Activated naive CD4-positive, alpha-beta T cell treated with anti-CD3 and anti-CD28 coated beads, Interleukin-2, amount 50 U/mL, for 24 hours (primary cell): ENCODE results near the gene AASDH.

Source experiments
- H3K27ac Mint-ChIP-seq: one replicate; pipeline ENCODE4 v1.8.0; 2021; ENCODE audit warnings: mild to moderate bottlenecking, mixed read lengths
- H3K27me3 Mint-ChIP-seq: one replicate; pipeline ENCODE4 v1.8.0; 2021; ENCODE audit warnings: mixed read lengths
- H3K36me3 Mint-ChIP-seq: one replicate; pipeline ENCODE4 v1.8.0; 2021; ENCODE audit warnings: mixed read lengths
- H3K4me1 Mint-ChIP-seq: one replicate; pipeline ENCODE4 v1.8.0; 2021; ENCODE audit warnings: mixed read lengths
- H3K4me3 Mint-ChIP-seq: one replicate; pipeline ENCODE4 v1.8.0; 2021; ENCODE audit warnings: mild to moderate bottlenecking, mixed read lengths
- H3K9me3 Mint-ChIP-seq: one replicate; pipeline ENCODE4 v1.8.0; 2021; ENCODE audit warnings: mixed read lengths

AASDH gene

GRCh38 chr4:56314207-56314915, 72.9 kb downstream of the AASDH start:
- Mint-ChIP-seq H3K36me3 (no peaks in the 10 kb centered on the region), H3K4me3 (no peak overlapping the region), H3K4me1 (no peaks in the 10 kb centered on the region), H3K27me3 (no peaks in the 10 kb centered on the region), H3K27ac (no peak overlapping the region), H3K9me3 (no peaks in the 10 kb centered on the region)

- no peak overlapping the region for H3K27ac Mint-ChIP-seq
- H3K4me1 Mint-ChIP-seq, result no peaks in the 10 kb centered on the region
- H3K4me3 Mint-ChIP-seq, result no peak overlapping the region
- H3K9me3 Mint-ChIP-seq, result no peaks in the 10 kb centered on the region
- no peaks in the 10 kb centered on the region for H3K27me3 Mint-ChIP-seq
- H3K36me3 Mint-ChIP-seq, result no peaks in the 10 kb centered on the region
Observed at GRCh38 chr4:56313132-56313531, 74.2 kb downstream of the AASDH start.

- Mint-ChIP-seq H3K4me3 (no peak overlapping the region), H3K4me1 (no peaks in the 10 kb centered on the region), H3K27ac (no peak overlapping the region), H3K36me3 (no peaks in the 10 kb centered on the region), H3K27me3 (no peaks in the 10 kb centered on the region), H3K9me3 (no peaks in the 10 kb centered on the region)
Observed at GRCh38 chr4:56311299-56311975, 75.9 kb downstream of the AASDH start.

GRCh38 chr4:56310401-56311125, 76.7 kb downstream of the AASDH start:
- Mint-ChIP-seq H3K4me3 (no peak overlapping the region), H3K4me1 (no peaks in the 10 kb centered on the region), H3K36me3 (no peaks in the 10 kb centered on the region), H3K27ac (peak overlapping the region; percentile 69), H3K9me3 (no peaks in the 10 kb centered on the region), H3K27me3 (no peaks in the 10 kb centered on the region)

- H3K4me1 Mint-ChIP-seq, result no peaks in the 10 kb centered on the region
- H3K36me3 Mint-ChIP-seq, result no peaks in the 10 kb centered on the region
- no peak overlapping the region for H3K4me3 Mint-ChIP-seq
- H3K9me3 Mint-ChIP-seq, result no peaks in the 10 kb centered on the region
- H3K27me3 Mint-ChIP-seq, result no peaks in the 10 kb centered on the region
- H3K27ac Mint-ChIP-seq, result no peak overlapping the region
Observed at GRCh38 chr4:56308384-56308783, 78.9 kb downstream of the AASDH start.

GRCh38 chr4:56307423-56307822, 79.9 kb downstream of the AASDH start:
- Mint-ChIP-seq H3K36me3 (no peaks in the 10 kb centered on the region), H3K27ac (no peak overlapping the region), H3K4me1 (no peaks in the 10 kb centered on the region), H3K27me3 (peaks cover 2% of the 10 kb centered on the region), H3K4me3 (no peak overlapping the region), H3K9me3 (no peaks in the 10 kb centered on the region)

- H3K27me3 Mint-ChIP-seq, result peaks cover 2% of the 10 kb centered on the region
- H3K9me3 Mint-ChIP-seq, result no peaks in the 10 kb centered on the region
- H3K4me1 Mint-ChIP-seq, result peaks cover 12% of the 10 kb centered on the region
- no peak overlapping the region for H3K27ac Mint-ChIP-seq
- no peaks in the 10 kb centered on the region for H3K36me3 Mint-ChIP-seq
- H3K4me3 Mint-ChIP-seq, result no peak overlapping the region
Observed at GRCh38 chr4:56305390-56305789, 81.9 kb downstream of the AASDH start.

GRCh38 chr4:56303921-56304320, 83.4 kb downstream of the AASDH start:
- Mint-ChIP-seq H3K27me3 (peaks cover 2% of the 10 kb centered on the region), H3K27ac (no peak overlapping the region), H3K4me3 (no peak overlapping the region), H3K9me3 (no peaks in the 10 kb centered on the region), H3K36me3 (no peaks in the 10 kb centered on the region), H3K4me1 (peaks cover 12% of the 10 kb centered on the region)

GRCh38 chr4:56302760-56303159, 84.5 kb downstream of the AASDH start:
- Mint-ChIP-seq H3K4me3 (no peak overlapping the region), H3K9me3 (no peaks in the 10 kb centered on the region), H3K4me1 (peaks cover 12% of the 10 kb centered on the region), H3K36me3 (no peaks in the 10 kb centered on the region), H3K27ac (no peak overlapping the region), H3K27me3 (peaks cover 2% of the 10 kb centered on the region)

- Mint-ChIP-seq H3K9me3 (no peaks in the 10 kb centered on the region), H3K4me1 (peaks cover 12% of the 10 kb centered on the region), H3K36me3 (no peaks in the 10 kb centered on the region), H3K27me3 (peaks cover 2% of the 10 kb centered on the region), H3K27ac (no peak overlapping the region), H3K4me3 (no peak overlapping the region)
Observed at GRCh38 chr4:56301997-56302496, 85.2 kb downstream of the AASDH start.

GRCh38 chr4:56301181-56301996, 85.9 kb downstream of the AASDH start:
- H3K36me3 Mint-ChIP-seq, result no peaks in the 10 kb centered on the region
- H3K27me3 Mint-ChIP-seq, result peaks cover 2% of the 10 kb centered on the region
- no peaks in the 10 kb centered on the region for H3K9me3 Mint-ChIP-seq
- H3K4me3 Mint-ChIP-seq, result peak overlapping the region; percentile 80
- H3K4me1 Mint-ChIP-seq, result peaks cover 12% of the 10 kb centered on the region
- no peak overlapping the region for H3K27ac Mint-ChIP-seq

GRCh38 chr4:56298236-56298635, 89.1 kb downstream of the AASDH start:
- peaks cover 1% of the 10 kb centered on the region for H3K36me3 Mint-ChIP-seq
- no peak overlapping the region for H3K4me3 Mint-ChIP-seq
- H3K4me1 Mint-ChIP-seq, result peaks cover 12% of the 10 kb centered on the region
- no peak overlapping the region for H3K27ac Mint-ChIP-seq
- peaks cover 2% of the 10 kb centered on the region for H3K27me3 Mint-ChIP-seq
- peaks cover under 1% of the 10 kb centered on the region for H3K9me3 Mint-ChIP-seq

- Mint-ChIP-seq H3K36me3 (peaks cover 5% of the 10 kb centered on the region), H3K27me3 (peaks cover under 1% of the 10 kb centered on the region), H3K4me3 (no peak overlapping the region), H3K9me3 (peaks cover 5% of the 10 kb centered on the region), H3K27ac (no peak overlapping the region), H3K4me1 (peaks cover 12% of the 10 kb centered on the region)
Observed at GRCh38 chr4:56297776-56298175, 89.5 kb downstream of the AASDH start.

GRCh38 chr4:56296526-56296925, 90.8 kb downstream of the AASDH start:
- H3K36me3 Mint-ChIP-seq, result peaks cover 5% of the 10 kb centered on the region
- H3K27me3 Mint-ChIP-seq, result no peaks in the 10 kb centered on the region
- H3K27ac Mint-ChIP-seq, result no peak overlapping the region
- H3K4me3 Mint-ChIP-seq, result no peak overlapping the region
- H3K9me3 Mint-ChIP-seq, result peaks cover 6% of the 10 kb centered on the region
- peaks cover 10% of the 10 kb centered on the region for H3K4me1 Mint-ChIP-seq

- Mint-ChIP-seq H3K4me3 (no peak overlapping the region), H3K9me3 (peaks cover 6% of the 10 kb centered on the region), H3K36me3 (peaks cover 5% of the 10 kb centered on the region), H3K27ac (no peak overlapping the region), H3K27me3 (no peaks in the 10 kb centered on the region), H3K4me1 (peaks cover 23% of the 10 kb centered on the region)
Observed at GRCh38 chr4:56293121-56293520, 94.2 kb downstream of the AASDH start.
